SKM-1 treated with dmso at 0.1 percent for 144 hours (cell line): ENCODE data around the gene RAB10.
A peak's percentile ranks its signal among the peaks of the same experiment; 100 is the strongest.
"Not testable (repeated sequence)": the region's sequence is repeated elsewhere in the genome, so short reads cannot be mapped to it uniquely, and the experiment has no call there.

ENCODE experiments used
- DNase-seq: peaks from one replicate; lab custom pipeline; 2025; ENCODE audit not compliant: unreplicated experiment; lab: John Stamatoyannopoulos, UW

The RAB10 gene

GRCh38 chr2:26144953-26145680, 111.2 kb downstream of the RAB10 start:
- DNase-seq = peak; percentile 46

DNA sequence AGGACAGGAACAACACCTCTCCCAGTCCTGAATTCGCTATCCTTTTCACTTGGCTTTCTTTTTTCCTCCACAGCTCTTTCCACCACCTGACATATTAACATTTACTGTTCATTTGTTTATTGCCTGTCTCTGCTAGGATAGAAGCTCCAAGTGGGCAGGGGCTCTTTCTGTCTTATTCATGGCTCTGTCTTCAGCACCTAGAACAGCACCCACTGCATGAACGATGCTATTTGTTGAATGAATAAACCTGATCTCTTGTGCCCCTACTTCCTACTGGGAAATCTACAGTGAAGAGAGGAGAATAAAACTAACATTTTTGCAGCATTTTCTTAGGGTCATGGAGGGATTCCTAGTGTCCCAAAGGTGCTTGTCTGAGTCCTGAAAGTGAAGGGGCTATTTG, 114.6 kb downstream of the RAB10 start:
- DNase-seq = no peak

DNA sequence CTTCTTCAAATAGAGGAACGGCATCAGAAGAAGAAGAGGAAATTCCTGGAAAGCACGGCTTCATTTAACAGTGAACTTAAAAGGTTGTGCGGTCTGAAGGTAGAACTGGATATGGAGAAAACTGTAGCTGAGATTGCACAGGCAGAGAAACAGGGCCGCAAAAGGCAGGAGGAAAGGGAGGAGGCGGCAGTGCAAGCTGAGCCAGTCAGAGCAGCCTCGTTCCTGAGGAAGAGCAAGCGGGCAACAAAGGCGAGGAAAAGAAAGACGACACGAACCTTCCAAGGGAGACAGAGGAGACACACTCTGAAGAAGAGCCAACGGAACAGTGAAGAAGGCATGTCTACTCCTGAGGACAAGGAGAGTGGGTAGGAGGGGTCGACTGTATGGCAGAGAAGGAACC, 116.4 kb downstream of the RAB10 start:
- DNase-seq = no peak

DNA sequence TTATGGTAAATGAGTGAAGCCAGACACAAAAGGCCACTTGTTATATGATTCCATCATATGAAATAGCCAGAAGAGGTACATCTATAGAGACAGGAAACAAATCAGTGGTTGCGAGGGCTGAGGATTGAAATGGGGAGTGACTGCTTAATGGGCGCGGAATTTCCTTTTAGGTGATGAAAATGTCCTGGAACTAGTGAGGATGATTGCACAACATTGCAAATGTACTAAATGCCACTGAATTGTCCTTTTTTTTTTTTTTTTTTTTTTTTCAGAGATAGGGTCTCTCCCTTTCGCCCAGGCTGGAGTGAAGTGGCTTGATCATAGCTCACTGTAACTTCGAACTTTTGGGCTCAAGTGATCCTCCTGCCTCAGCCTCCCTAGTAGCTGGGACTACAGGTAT, 123.7 kb downstream of the RAB10 start:
- DNase-seq = no peak

DNA sequence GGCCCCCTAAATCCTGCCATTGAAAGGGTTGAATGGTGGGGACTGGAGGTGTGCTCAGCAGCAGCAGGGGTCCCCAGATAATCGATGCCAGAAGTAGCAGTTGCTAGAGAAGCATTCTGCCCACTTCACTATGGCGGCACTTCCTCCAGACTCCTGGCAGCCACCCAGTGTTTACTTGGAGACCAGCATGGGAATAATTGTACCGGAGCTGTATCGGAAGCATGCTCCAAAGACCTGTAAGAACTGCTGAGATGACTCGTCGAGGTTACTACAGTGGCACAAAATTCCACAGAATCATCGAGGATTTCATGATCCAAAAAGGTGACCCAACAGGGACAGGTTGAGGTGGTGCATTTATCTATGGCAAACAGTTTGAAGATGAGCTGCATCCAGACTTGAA, 128.0 kb downstream of the RAB10 start:
- DNase-seq = no peak

DNA sequence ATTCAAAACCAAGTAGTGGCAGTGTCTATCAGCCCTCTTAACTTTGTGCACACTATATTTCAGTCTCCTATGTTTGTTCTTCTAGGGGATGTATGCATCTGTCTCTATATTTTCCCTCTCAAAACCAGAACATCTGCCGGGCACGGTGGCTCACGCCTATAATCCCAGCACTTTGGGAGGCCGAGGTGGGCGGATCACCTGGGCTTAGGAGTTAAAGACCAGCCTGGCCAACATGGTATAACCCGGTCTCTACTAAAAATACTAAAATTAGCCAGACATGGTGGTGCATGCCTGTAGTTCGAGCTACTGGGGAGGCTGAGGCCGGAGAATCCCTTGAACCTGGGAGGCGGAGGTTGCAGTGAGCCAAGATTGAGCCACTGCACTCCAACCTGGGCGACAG, 129.1 kb downstream of the RAB10 start:
- DNase-seq = no peak

DNA sequence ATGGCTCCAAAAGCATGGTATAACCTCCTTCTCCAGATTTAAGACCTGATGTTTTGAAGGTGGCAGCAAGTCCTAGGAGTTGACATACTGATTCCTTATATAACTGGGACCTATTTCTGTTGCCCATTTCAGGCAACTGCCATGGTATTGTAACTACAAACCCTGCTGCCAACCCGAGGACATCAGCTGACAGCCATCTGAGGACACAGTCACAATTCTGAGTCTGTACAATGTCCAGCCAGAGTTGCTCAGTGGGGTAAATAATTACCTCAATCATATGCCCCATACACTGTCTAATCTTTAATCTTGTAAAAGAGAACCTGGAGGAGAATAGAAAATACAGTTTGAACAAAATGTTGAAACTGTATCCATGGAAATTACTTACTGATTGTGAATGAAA, 130.3 kb downstream of the RAB10 start:
- DNase-seq = no peak

DNA sequence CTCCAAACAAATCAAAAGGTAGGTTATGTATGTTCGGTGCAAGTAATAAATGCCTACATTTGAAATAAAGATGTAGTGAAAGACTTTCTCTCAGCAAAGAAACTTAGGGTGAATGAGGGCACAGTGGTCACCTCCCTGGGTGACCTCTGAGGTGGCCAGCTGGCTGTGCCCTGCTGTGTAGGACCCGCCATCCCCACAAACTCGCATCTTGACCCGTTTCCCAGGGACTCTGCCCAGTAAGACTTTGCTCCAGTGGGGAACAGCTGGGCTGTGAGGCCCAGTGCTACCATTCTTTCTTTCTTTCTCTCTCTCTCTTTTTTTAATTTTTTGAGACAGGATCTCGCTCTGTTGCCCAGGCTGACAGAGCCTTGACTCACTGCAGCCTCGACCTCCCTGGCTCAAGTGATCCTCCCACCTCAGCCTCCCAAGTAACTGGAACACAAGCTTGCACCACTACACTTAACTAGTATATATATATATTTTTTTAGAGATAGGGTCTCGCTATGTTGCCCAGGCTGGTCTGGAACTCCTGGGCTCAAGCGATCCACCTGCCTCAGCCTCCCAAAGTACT, 130.8 kb downstream of the RAB10 start:
- no peak for DNase-seq

- no peak for DNase-seq
Observed at GRCh38 chr2:26165403-26165802, 131.5 kb downstream of the RAB10 start.

DNA sequence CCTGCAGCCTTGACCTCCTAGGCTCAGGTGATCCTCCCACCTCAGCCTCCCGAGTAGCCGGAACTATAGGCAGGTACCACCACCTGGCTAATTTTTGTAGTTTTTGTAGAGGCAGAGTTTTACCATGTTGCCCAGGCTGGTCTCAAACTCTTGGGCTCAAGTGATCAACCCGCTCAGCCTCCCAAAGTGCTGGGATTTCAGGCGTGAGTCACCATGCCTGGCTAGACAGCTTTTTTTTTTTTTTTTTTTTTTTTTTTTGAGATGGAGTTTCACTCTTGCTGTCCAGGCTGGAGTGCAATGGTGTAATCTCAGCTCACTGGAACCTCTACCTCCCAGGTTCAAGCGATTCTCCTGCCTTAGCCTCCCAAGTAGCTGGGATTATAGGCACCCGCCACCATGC, 132.7 kb downstream of the RAB10 start:
- not testable (repeated sequence) for DNase-seq

- DNase-seq = no peak
Observed at GRCh38 chr2:26168785-26169184, 134.9 kb downstream of the RAB10 start.

DNA sequence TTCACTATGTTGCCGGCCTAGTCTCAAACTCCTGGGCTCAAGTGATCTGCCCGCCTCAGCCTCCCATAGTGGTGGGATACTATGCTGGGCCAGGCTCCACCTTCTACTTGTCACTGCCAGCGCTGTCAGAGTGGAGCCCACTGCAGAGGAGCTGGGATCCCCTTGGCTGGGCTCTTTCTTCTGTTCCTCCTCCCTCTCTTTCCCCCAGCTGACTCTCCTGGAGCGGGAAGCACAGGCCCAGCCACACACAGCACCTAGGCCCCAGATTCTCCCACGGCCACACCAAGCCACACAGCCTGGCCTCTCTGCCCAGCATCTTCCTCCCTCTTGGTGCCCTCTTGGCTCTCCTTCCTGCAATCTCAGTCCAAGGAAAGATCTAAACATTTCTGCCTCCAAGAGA, 135.3 kb downstream of the RAB10 start:
- no peak for DNase-seq

DNA sequence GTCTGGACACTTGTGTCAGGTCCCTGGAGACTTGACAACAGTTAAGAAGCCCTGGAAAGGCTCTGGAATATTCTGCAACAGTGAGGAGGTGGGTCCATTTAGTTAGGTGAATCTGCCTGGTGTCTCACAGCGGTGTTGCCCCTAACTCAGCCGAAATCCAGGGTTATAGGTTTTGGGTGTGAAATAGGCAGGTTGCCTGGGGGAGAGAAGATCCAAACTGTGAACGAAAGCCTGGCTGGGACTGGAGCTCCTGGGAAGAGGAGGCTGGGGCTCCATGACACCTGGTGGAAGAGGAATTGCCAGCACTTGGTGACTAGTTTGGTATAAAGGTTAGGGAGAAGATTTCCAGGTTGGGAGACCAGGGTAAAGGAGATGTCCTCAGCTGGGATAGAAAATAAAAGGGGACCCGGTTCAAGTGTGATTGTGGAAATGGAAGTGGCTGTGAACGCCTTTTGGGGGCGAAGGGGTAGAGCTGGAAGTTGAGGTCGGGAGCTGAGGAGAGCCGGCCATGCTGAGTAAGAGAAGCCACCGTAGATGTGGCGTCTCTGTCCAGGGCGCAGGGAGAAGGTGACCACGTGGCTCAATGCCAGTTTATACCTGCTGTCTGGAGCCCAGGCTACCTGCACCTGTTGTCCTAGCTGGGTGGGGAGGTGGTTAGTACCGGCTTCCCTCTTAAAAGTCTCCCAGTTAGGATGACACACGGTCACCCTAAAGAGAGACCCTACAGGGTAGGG, 136.0 kb downstream of the RAB10 start:
- DNase-seq = no peak

- DNase-seq = no peak
Observed at GRCh38 chr2:26170795-26171194, 136.9 kb downstream of the RAB10 start.

DNA sequence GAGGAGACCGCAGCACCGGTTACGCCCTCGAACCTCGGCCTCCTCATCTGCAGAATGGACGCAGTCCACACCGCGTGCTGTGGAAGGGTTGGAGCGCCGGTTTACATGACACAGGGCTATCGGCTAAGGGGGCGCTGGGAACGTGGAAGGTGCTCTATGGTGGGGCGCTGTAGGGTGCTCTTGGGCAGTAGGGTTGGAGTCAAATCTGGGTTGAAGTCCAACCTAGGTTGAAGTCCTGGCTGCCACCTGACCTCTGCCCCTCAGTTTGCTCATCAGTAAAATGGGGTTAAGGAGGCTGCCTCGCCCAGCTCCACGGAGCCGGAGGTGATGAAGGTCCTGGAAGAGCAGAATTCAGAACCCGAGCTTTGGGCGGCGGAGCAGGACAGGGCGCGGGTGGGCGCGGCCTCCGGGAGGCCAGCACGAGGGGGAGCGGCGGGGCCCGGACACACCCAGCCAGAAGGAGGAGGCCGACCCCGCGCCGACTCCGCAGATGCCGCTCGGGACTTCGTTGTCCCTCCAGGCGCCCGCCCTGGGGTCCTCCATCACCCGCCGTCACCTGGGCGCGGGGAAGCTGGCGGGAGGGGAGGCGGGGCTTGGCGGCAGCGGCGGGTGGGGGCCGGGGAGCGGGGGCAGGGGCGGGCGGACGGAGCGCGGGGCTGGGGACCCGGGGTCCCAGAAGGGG, 138.4 kb downstream of the RAB10 start:
- no peak for DNase-seq

GRCh38 chr2:26172871-26173775, 139.2 kb downstream of the RAB10 start, which contains the start of gene GAREM2:
Gene GAREM2 (plus strand): TSS chr2:26173088. CDS start chr2:26173221, 133 bp downstream.
- DNase-seq = no peak

DNA sequence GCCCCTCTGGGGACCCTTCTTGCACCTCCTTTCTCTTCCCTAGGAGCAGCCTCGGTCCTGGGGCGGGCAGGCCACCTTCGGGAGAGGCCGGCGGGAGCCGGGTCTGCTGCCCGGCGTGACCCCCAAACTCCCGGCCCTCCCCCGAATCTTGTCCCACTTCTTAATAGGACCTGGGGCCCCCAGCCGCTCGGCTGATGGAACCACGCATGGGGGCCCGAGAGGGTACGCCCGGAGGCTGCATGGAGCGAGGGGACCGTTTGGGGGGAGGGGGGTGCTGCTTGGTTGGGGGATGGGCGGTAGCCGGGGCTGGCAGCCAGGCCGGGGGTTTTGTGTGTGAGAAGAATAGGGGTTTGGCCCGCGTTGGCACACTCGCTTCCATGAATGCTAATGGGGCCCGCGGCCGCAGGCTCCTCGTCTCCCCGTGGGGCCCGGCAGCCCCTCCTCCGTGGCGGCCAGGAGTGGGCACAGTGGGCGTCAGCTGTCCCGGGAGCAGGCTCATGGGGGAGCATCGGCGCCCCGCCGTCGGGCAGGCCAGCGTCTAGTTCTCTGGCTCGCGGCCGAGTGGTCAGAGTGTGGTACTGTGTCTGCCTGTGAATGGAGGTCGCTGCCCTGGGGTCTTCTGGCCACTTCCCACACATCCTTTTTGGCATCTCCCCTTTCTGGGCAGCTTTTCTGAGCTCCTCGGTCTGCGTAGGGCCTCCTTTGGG, 140.0 kb downstream of the RAB10 start:
- DNase-seq = no peak

- no peak for DNase-seq
Observed at GRCh38 chr2:26174691-26175465, 141.0 kb downstream of the RAB10 start.
